GM23248 (cell line): Measurements from ENCODE around the gene DCANP1. TPM values are rescaled to one million over a fixed set of nuclear protein-coding genes. Genes with fewer than 3 reads are reported as not detected.

Experiments
- DNase-seq: peaks from one replicate; pipeline ENCODE4 v3.0.0-alpha.2; 2015
- H2AFZ ChIP-seq: fragments of 200-600 bp; sonication (generic); 2 replicates; pipeline ENCODE4 v1.6.1; 2016; ENCODE audit warnings: antibody characterized with exemption
- H3F3A ChIP-seq: fragments of 200-600 bp; sonication (generic); 2 replicates; pipeline ENCODE4 v1.6.1; 2016; ENCODE audit warnings: mild to moderate bottlenecking, antibody characterized with exemption, mixed run types; ENCODE audit not compliant: insufficient read depth
- H3K27ac ChIP-seq: fragments of 200-600 bp; sonication (generic); 2 replicates; pipeline ENCODE4 v1.5.1; 2016; ENCODE audit warnings: mild to moderate bottlenecking
- H3K27me3 ChIP-seq: fragments of 200-600 bp; sonication (generic); replicated peaks from 2 replicates; pipeline ENCODE4 v1.6.1; 2016; ENCODE audit warnings: mild to moderate bottlenecking; ENCODE audit not compliant: insufficient read depth
- H3K36me3 ChIP-seq: fragments of 200-600 bp; sonication (generic); 2 replicates; pipeline ENCODE4 v1.6.1; 2016; ENCODE audit warnings: low read depth, mild to moderate bottlenecking
- H3K4me1 ChIP-seq: fragments of 200-600 bp; sonication (generic); 2 replicates; pipeline ENCODE4 v1.6.1; 2016; ENCODE audit warnings: mild to moderate bottlenecking; ENCODE audit not compliant: insufficient read depth
- H3K4me2 ChIP-seq: fragments of 200-600 bp; sonication (generic); one replicate; pipeline ENCODE4 v1.6.1; 2016; ENCODE audit warnings: mild to moderate bottlenecking; ENCODE audit not compliant: unreplicated experiment
- H3K4me3 ChIP-seq: fragments of 200-600 bp; sonication (generic); 2 replicates; pipeline ENCODE4 v1.5.1; 2016; ENCODE audit warnings: mild to moderate bottlenecking
- H3K79me2 ChIP-seq: fragments of 200-600 bp; sonication (generic); 2 replicates; pipeline ENCODE4 v1.6.1; 2016; ENCODE audit warnings: mild to moderate bottlenecking; ENCODE audit not compliant: insufficient read depth
- H3K9ac ChIP-seq: fragments of 200-600 bp; sonication (generic); 2 replicates; pipeline ENCODE4 v1.6.1; 2016; ENCODE audit warnings: mild to moderate bottlenecking
- H3K9me2 ChIP-seq: fragments of 200-600 bp; sonication (generic); 2 replicates; pipeline ENCODE4 v1.6.1; 2016; ENCODE audit warnings: mixed run types, mild to moderate bottlenecking, moderate library complexity; ENCODE audit not compliant: insufficient read depth
- H3K9me3 ChIP-seq: fragments of 200-600 bp; sonication (generic); one replicate; pipeline ENCODE4 v1.6.1; 2017; ENCODE audit warnings: low read depth
- H4K20me1 ChIP-seq: fragments of 200-600 bp; sonication (generic); 2 replicates; pipeline ENCODE4 v1.6.0; 2016; ENCODE audit not compliant: insufficient read depth
- EZH2 ChIP-seq: fragments of 200-600 bp; sonication (generic); IDR thresholded peaks from 2 replicates; pipeline ENCODE4 v1.6.1; 2018; ENCODE audit warnings: antibody characterized with exemption, mild to moderate bottlenecking; ENCODE audit not compliant: insufficient read depth, poor library complexity, severe bottlenecking
- EZH2phosphoT487 ChIP-seq: fragments of 200-600 bp; sonication (generic); IDR thresholded peaks from 2 replicates; pipeline ENCODE4 v1.6.1; 2018; ENCODE audit warnings: antibody characterized with exemption, moderate library complexity, mild to moderate bottlenecking, low read depth; ENCODE audit not compliant: insufficient read depth
- WGBS, 2 experiments: methylation state at CpG; one replicate each; pipeline ENCODE4 v1.1.6; 2015 to 2017; ENCODE audit warnings: low lambda C conversion rate in 2 of 2, low coverage in 1 of 2; ENCODE audit errors: missing lambda C conversion rate in 2 of 2; 5-methylcytosine and 5-hydroxymethylcytosine counted together
- in situ Hi-C: fragments of 300-500 bp; cut with MboI; formaldehyde crosslinking; loops from 2 replicates; pipeline ENCODE4 v1.15.0; 2020
- polyA plus RNA-seq: library from polyadenylated mRNA; unstranded; fragments of >200 nt; fragmentation: Nextera tagmentation; extraction: Ambion mirVana; gene quantifications from 2 replicates; pipeline ENCODE4 v1.2.1, GENCODE V29; 2016
- small RNA-seq: library from RNA; depleted of rRNA; stranded (forward); fragments of <200 nt; gene quantifications from one replicate; pipeline ENCODE3, GENCODE V24; 2014; ENCODE audit warnings: low read depth, low replicate concordance
- total RNA-seq: library from RNA; depleted of rRNA; stranded (reverse); fragments of >200 nt; shearing (Covaris generic); gene quantifications from 2 replicates; pipeline ENCODE4 v1.2.3, GENCODE V29; 2014; rRNA removed

The DCANP1 gene
- total and polyA plus RNA-seq, 2 experiments from 2014 or later: not detected

DNA sequence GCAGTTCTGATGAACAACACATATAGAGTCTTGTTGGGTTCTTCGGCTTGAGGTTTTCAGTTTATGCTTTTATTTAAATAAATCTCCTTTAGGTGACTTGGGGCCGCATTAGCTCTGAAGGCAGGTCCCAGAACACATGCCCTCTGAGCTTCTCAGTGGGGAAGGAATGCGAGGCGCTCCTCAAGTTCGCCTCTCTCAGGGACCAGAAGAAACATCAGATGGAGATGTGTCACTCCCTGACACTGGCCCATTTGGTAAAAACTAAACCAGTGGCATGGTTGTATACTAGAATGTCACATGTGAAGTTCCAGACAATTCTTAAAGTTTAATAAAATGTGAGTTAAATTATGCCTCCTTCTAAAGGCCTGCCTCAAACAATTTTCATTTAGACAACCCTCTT is 50.1 kb downstream of the DCANP1 start:
- whole genome bisulfite sequencing, 2 experiments: 89 to 91% methylated on average over 5 of the region's 5 CpGs

GRCh38 chr5:135396459-135397055 is 50.6 kb downstream of the DCANP1 start:
- in situ Hi-C loops: no loop called here
- Histone ChIP-seq H3K27me3 (no peaks in the 10 kb centered on the region), H2AFZ (no peak overlapping the region), H3K79me2 (peaks cover 71% of the 10 kb centered on the region), H3K9me2 (no peaks in the 10 kb centered on the region), H3K27ac (no peak overlapping the region), H3F3A (peaks cover 27% of the 10 kb centered on the region), H3K4me1 (peaks cover 39% of the 10 kb centered on the region), H3K4me2 (peak overlapping the region; percentile 97), H3K4me3 (no peak overlapping the region), H3K9me3 (no peaks in the 10 kb centered on the region), H4K20me1 (peaks cover 13% of the 10 kb centered on the region; the same call in 1 of the 2 replicates), H3K9ac (no peak overlapping the region), H3K36me3 (no peaks in the 10 kb centered on the region)
- 84 to 94% methylated on average over 4 of the region's 4 CpGs for WGBS, 2 experiments
- no peak for DNase-seq
- no peak for TF ChIP-seq EZH2

More for the DNA sequence above, 50.1 kb downstream of the DCANP1 start:
- Histone ChIP-seq H3K4me1 (peaks cover 34% of the 10 kb centered on the region), H3K4me2 (peak overlapping the region; percentile 97), H4K20me1 (peaks cover 13% of the 10 kb centered on the region; the same call in 1 of the 2 replicates), H3K4me3 (peak overlapping the region; percentile 82), H3K27ac (no peak overlapping the region), H3K79me2 (peaks cover 66% of the 10 kb centered on the region), H3K27me3 (no peaks in the 10 kb centered on the region), H2AFZ (no peak overlapping the region), H3K9me2 (no peaks in the 10 kb centered on the region), H3F3A (peaks cover 22% of the 10 kb centered on the region), H3K36me3 (no peaks in the 10 kb centered on the region), H3K9me3 (no peaks in the 10 kb centered on the region), H3K9ac (peak overlapping the region; percentile 95)
- in situ Hi-C loops: no loop called here
- DNase-seq: no peak
- no peak for TF ChIP-seq EZH2

- peaks cover 46% of the 10 kb centered on the region for H3K4me1 ChIP-seq
- H3F3A ChIP-seq: peaks cover 32% of the 10 kb centered on the region
- no peaks in the 10 kb centered on the region for H3K36me3 ChIP-seq
- no peaks in the 10 kb centered on the region for H3K9me2 ChIP-seq
- H3K9ac ChIP-seq: no peak overlapping the region
- H3K79me2 ChIP-seq: peaks cover 77% of the 10 kb centered on the region
- in situ Hi-C loops: no loop called here
- no peak overlapping the region for H3K4me3 ChIP-seq
- no peaks in the 10 kb centered on the region for H3K27me3 ChIP-seq
- WGBS, 2 experiments: 84 to 88% methylated on average over 4 of the region's 4 CpGs
- H2AFZ ChIP-seq: no peak overlapping the region
- no peaks in the 10 kb centered on the region for H3K9me3 ChIP-seq
- H4K20me1 ChIP-seq: peaks cover 13% of the 10 kb centered on the region; the same call in 1 of the 2 replicates
- no peak overlapping the region for H3K4me2 ChIP-seq
- no peak for TF ChIP-seq EZH2phosphoT487
- no peak for TF ChIP-seq EZH2
- DNase-seq: no peak
- no peak overlapping the region for H3K27ac ChIP-seq
These were observed 51.3 kb downstream of the DCANP1 start for GRCh38 chr5:135395866-135396265.

GRCh38 chr5:135395451-135395850 is 51.7 kb downstream of the DCANP1 start:
- Histone ChIP-seq H3F3A (peaks cover 36% of the 10 kb centered on the region), H3K9ac (no peak overlapping the region), H4K20me1 (peaks cover 13% of the 10 kb centered on the region; the same call in 1 of the 2 replicates), H3K4me3 (no peak overlapping the region), H3K4me2 (no peak overlapping the region), H3K27ac (no peak overlapping the region), H3K36me3 (no peaks in the 10 kb centered on the region), H3K9me2 (no peaks in the 10 kb centered on the region), H3K79me2 (peaks cover 81% of the 10 kb centered on the region), H3K4me1 (peaks cover 50% of the 10 kb centered on the region), H3K9me3 (no peaks in the 10 kb centered on the region), H3K27me3 (no peaks in the 10 kb centered on the region), H2AFZ (no peak overlapping the region)
- no peak for DNase-seq
- in situ Hi-C loops: no loop called here
- TF ChIP-seq EZH2: no peak
- no peak for TF ChIP-seq EZH2phosphoT487
- WGBS, 2 experiments: 98 to 100% methylated on average over 5 of the region's 5 CpGs

Small RNA genes within 50 kb of the gene (small RNA-seq; reads per million reads assigned to genes)
- gene DCANP1: not detected

Other genes starting within 250 kb of the DCANP1 start
- 106 and 125 TPM in 2 replicates for gene MACROH2A1, start 48.1 kb downstream of the DCANP1 start, total RNA-seq
- gene MACROH2A1, start 48.1 kb downstream of the DCANP1 start, polyA plus RNA-seq: 115 and 117 TPM in 2 replicates
- not detected in 2 replicates for gene TIFAB, start 5.0 kb upstream of the DCANP1 start, total RNA-seq
- gene TIFAB, start 5.0 kb upstream of the DCANP1 start, polyA plus RNA-seq: not detected in 2 replicates
- not detected in 2 replicates for gene NEUROG1, start 88.6 kb upstream of the DCANP1 start, total RNA-seq
- gene NEUROG1, start 88.6 kb upstream of the DCANP1 start, polyA plus RNA-seq: not detected in 2 replicates
- gene CXCL14, start 131.6 kb upstream of the DCANP1 start, total RNA-seq: 1.3 TPM in 1 of 2 replicates, not detected in the other
- gene CXCL14, start 131.6 kb upstream of the DCANP1 start, polyA plus RNA-seq: 0.63 and 0.88 TPM in 2 replicates